Esophagus muscularis mucosa (tissue), 3 donors: ENCODE measurements around the gene F11.

ENCODE experiments used
- CTCF ChIP-seq, 3 experiments: fragments of 200-600 bp in 2 of 3; fragments of 450-650 bp in 1 of 3; sonication (generic) in 2 of 3; IDR thresholded peaks; one replicate each; pipeline ENCODE4 v1.5.1; 2017 to 2019; ENCODE audit warnings: antibody characterized with exemption in 3 of 3, mild to moderate bottlenecking in 2 of 3, moderate library complexity in 1 of 3
- POLR2A ChIP-seq: fragments of 450-650 bp; IDR thresholded peaks from one replicate; pipeline ENCODE4 v1.6.1; 2017; ENCODE audit warnings: antibody characterized with exemption, moderate library complexity, mild to moderate bottlenecking, low read depth

GRCh38 chr4:186266729-186267456 is 904 bp downstream of the F11 start:
- TF ChIP-seq CTCF (IDR thresholded peaks at IDR 0.05) (no peak), POLR2A (no peak)
